Spleen (tissue), 11 donors: ENCODE data around the gene FAAH. TPM values are rescaled to one million over a fixed set of nuclear protein-coding genes. Genes with fewer than 3 reads are reported as not detected.

Experiments used
- DNase-seq: peaks from one replicate; pipeline ENCODE4 v3.0.0-alpha.2; 2020
- H3K27ac ChIP-seq, 8 donors: fragments of 200-600 bp; sonication (generic) in 7 of 8; 1 replicate in 4 of 8; 2 replicates in 4 of 8; pipeline versions ENCODE4 v1.5.0 to v1.8.0; 2016 to 2021; ENCODE audit warnings: inconsistent platforms in 4 of 8, mild to moderate bottlenecking in 4 of 8, moderate library complexity in 1 of 8
- H3K27me3 ChIP-seq, 7 donors: fragments of 200-600 bp; sonication (generic) in 6 of 7; replicated peaks in 1 of 7; 1 replicate in 4 of 7; 2 replicates in 3 of 7; pipeline versions ENCODE4 v1.5.0 to v1.8.0; 2016 to 2021; ENCODE audit warnings: inconsistent platforms in 3 of 7, mild to moderate bottlenecking in 1 of 7
- H3K36me3 ChIP-seq, 6 donors: fragments of 200-600 bp; sonication (generic) in 5 of 6; 1 replicate in 4 of 6; 2 replicates in 2 of 6; pipeline versions ENCODE4 v1.5.0 to v1.8.0; 2016 to 2021; ENCODE audit warnings: inconsistent platforms in 2 of 6
- H3K4me1 ChIP-seq, 6 donors: fragments of 200-600 bp; sonication (generic) in 5 of 6; 1 replicate in 3 of 6; 2 replicates in 3 of 6; pipeline versions ENCODE4 v1.5.0 to v1.8.0; 2016 to 2021; ENCODE audit warnings: inconsistent platforms in 3 of 6
- H3K4me3 ChIP-seq, 8 donors: fragments of 200-600 bp; sonication (generic) in 7 of 8; 1 replicate in 4 of 8; 2 replicates in 4 of 8; pipeline versions ENCODE4 v1.5.0 to v1.8.0; 2016 to 2021; ENCODE audit warnings: inconsistent platforms in 4 of 8, mild to moderate bottlenecking in 4 of 8, moderate library complexity in 2 of 8
- H3K9me3 ChIP-seq, 8 donors: fragments of 200-600 bp; sonication (generic) in 7 of 8; 1 replicate in 4 of 8; 2 replicates in 4 of 8; pipeline versions ENCODE4 v1.5.0 to v1.8.0; 2016 to 2021; ENCODE audit warnings: inconsistent platforms in 4 of 8
- POLR2A ChIP-seq, 3 donors: fragments of 450-650 bp; IDR thresholded peaks; one replicate each; pipeline ENCODE4 v1.5.1; 2017; ENCODE audit warnings: antibody characterized with exemption in 3 of 3, mild to moderate bottlenecking in 1 of 3
- POLR2AphosphoS5 ChIP-seq, 3 donors: sonication (generic); formaldehyde crosslinking; IDR thresholded peaks; one replicate each; pipeline ENCODE4 v1.5.1; 2017; ENCODE audit warnings: antibody characterized with exemption in 3 of 3
- WGBS, 5 donors: extraction: QIAGEN DNeasy Blood & Tissue Kit in 3 of 5; methylation state at CpG; one replicate each; pipeline versions ENCODE4 v1.1.5 to v1.1.7; 2013 to 2018; 5-methylcytosine and 5-hydroxymethylcytosine counted together
- intact Hi-C: fragments of 100-400 bp; cut with DNase I; formaldehyde crosslinking; loops from one replicate; pipeline ENCODE4 v1.15.0; 2023; ENCODE audit warnings: low total_unique reads
- polyA plus RNA-seq, 3 donors: library from polyadenylated mRNA; stranded (reverse); fragments of 200-250 nt; gene quantifications; one replicate each; pipeline ENCODE4 v1.2.1, GENCODE V29; 2013
- total RNA-seq, 7 donors: library from RNA; depleted of rRNA in 3 of 7; stranded (reverse); fragments of >200 nt in 3 of 7; fragmentation: NEBNext Ultra II Directional in 4 of 7; extraction: Animal tissue kit (Norgen Biotek cat#: 25700) in 4 of 7; gene quantifications; one replicate each; pipeline versions ENCODE4 v1.1.0 to v1.2.1, GENCODE V29; 2016 to 2021
- TF ChIP-seq, protein P1 (sequence below), 11 experiments: fragments of 200-600 bp in 7 of 11; fragments of 450-650 bp in 4 of 11; sonication (generic) in 4 of 11; IDR thresholded peaks in 8 of 11; conservative IDR thresholded peaks in 3 of 11; 1 replicate in 7 of 11; 2 replicates in 4 of 11; pipeline versions ENCODE4 v1.4.0 to v1.8.0; 2016 to 2021; ENCODE audit warnings: antibody characterized with exemption in 11 of 11, inconsistent platforms in 4 of 11, mild to moderate bottlenecking in 1 of 11
- donor health status: healthy with polysubstance abuse.
- donor health status: DM: no; HTN: no; CAD: no; lungs with moderate emphysema.
- donor health status: DM: no; HTN: no; CAD: no.
- donor health status: Bipolar disorder and iron deficiency.
- donor health status: healthy.
- donor health status: DM: no; HTN: no; CAD: no.
- donor health status: DM: yes; HTN: yes; CAD: no.

The FAAH gene
- total and polyA plus RNA-seq, 10 donors = 5.2 to 15.3 (median 7.8) TPM

GRCh38 chr1:46396441-46397398 is 2.6 kb downstream of the FAAH start:
- H3K36me3 ChIP-seq = no peaks in the 10 kb centered on the region
- intact Hi-C loops = no loop called here
- H3K27ac ChIP-seq = no peak overlapping the region
- peaks cover 0 to 22% (median 9%) of the 10 kb centered on the region in 6 donors for H3K4me1 ChIP-seq
- 80 to 89% (median 86%) methylated on average over 10 of the region's 10 CpGs for WGBS, 5 donors
- no peak for TF ChIP-seq POLR2A (IDR thresholded peaks at IDR 0.05)
- TF ChIP-seq POLR2AphosphoS5 (IDR thresholded peaks at IDR 0.05) = no peak
- TF ChIP-seq, protein P1, sequence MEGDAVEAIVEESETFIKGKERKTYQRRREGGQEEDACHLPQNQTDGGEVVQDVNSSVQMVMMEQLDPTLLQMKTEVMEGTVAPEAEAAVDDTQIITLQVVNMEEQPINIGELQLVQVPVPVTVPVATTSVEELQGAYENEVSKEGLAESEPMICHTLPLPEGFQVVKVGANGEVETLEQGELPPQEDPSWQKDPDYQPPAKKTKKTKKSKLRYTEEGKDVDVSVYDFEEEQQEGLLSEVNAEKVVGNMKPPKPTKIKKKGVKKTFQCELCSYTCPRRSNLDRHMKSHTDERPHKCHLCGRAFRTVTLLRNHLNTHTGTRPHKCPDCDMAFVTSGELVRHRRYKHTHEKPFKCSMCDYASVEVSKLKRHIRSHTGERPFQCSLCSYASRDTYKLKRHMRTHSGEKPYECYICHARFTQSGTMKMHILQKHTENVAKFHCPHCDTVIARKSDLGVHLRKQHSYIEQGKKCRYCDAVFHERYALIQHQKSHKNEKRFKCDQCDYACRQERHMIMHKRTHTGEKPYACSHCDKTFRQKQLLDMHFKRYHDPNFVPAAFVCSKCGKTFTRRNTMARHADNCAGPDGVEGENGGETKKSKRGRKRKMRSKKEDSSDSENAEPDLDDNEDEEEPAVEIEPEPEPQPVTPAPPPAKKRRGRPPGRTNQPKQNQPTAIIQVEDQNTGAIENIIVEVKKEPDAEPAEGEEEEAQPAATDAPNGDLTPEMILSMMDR (IDR thresholded peaks at IDR 0.05 in 8 of 11, conservative IDR thresholded peaks at IDR 0.05 in 3 of 11) = no peak
- DNase-seq = no peak
- H3K9me3 ChIP-seq = peaks cover 0 to 20% (median 13%) of the 10 kb centered on the region in 8 donors
- H3K4me3 ChIP-seq = no peak overlapping the region
- peaks cover 0 to 28% (median 11%) of the 10 kb centered on the region in 7 donors for H3K27me3 ChIP-seq

- Histone ChIP-seq H3K9me3 (peaks cover 0 to under 1% (median 0%) of the 10 kb centered on the region in 8 donors), H3K4me3 (no peak overlapping the region), H3K36me3 (no peaks in the 10 kb centered on the region), H3K27ac (no peak overlapping the region), H3K27me3 (peaks cover 0 to 16% (median 6%) of the 10 kb centered on the region in 7 donors), H3K4me1 (peaks cover 0 to 26% (median 10%) of the 10 kb centered on the region in 6 donors)
- DNase-seq = no peak
- intact Hi-C loops = no loop called here
- no peak for TF ChIP-seq POLR2A (IDR thresholded peaks at IDR 0.05)
- TF ChIP-seq POLR2AphosphoS5 (IDR thresholded peaks at IDR 0.05) = no peak
- TF ChIP-seq, protein P1 (IDR thresholded peaks at IDR 0.05 in 8 of 11, conservative IDR thresholded peaks at IDR 0.05 in 3 of 11) = no peak
- 52 to 67% (median 57%) methylated on average over 9 of the region's 9 CpGs for whole genome bisulfite sequencing, 5 donors
Measured at GRCh38 chr1:46399307-46399706, 5.2 kb downstream of the FAAH start.

GRCh38 chr1:46400421-46400820 is 6.3 kb downstream of the FAAH start:
- WGBS, 5 donors = 62 to 68% (median 65%) methylated on average over 4 of the region's 4 CpGs
- H3K9me3 ChIP-seq = no peaks in the 10 kb centered on the region
- H3K36me3 ChIP-seq = no peaks in the 10 kb centered on the region
- H3K27ac ChIP-seq = no peak overlapping the region
- no peak for DNase-seq
- TF ChIP-seq POLR2A (IDR thresholded peaks at IDR 0.05) (no peak), POLR2AphosphoS5 (IDR thresholded peaks at IDR 0.05) (no peak)
- H3K4me1 ChIP-seq = peaks cover 0 to 17% (median 4%) of the 10 kb centered on the region in 6 donors
- H3K4me3 ChIP-seq = no peak overlapping the region
- peaks cover 0 to 4% (median 0%) of the 10 kb centered on the region in 7 donors for H3K27me3 ChIP-seq
- intact Hi-C loops = no loop called here

- Histone ChIP-seq H3K4me1 (peaks cover 0 to 23% (median 8%) of the 10 kb centered on the region in 6 donors), H3K27ac (no peak overlapping the region), H3K36me3 (no peaks in the 10 kb centered on the region), H3K9me3 (no peaks in the 10 kb centered on the region), H3K27me3 (no peaks in the 10 kb centered on the region), H3K4me3 (no peak overlapping the region)
- 68 to 90% (median 73%) methylated on average over 6 of the region's 6 CpGs for WGBS, 5 donors
- DNase-seq = no peak
- TF ChIP-seq, protein P1 (IDR thresholded peaks at IDR 0.05 in 8 of 11, conservative IDR thresholded peaks at IDR 0.05 in 3 of 11) = no peak
- TF ChIP-seq POLR2A (IDR thresholded peaks at IDR 0.05) (no peak), POLR2AphosphoS5 (IDR thresholded peaks at IDR 0.05) (no peak)
- intact Hi-C loops = no loop called here
Measured at GRCh38 chr1:46401154-46401913, 7.2 kb downstream of the FAAH start.
